SKM-1 (cell line): Measurements from ENCODE around the gene ZNF501.
A peak's percentile ranks its signal among the peaks of the same experiment; 100 is the strongest.

Experiments
- DNase-seq: peaks from one replicate; lab custom pipeline; 2025; ENCODE audit not compliant: unreplicated experiment; lab: John Stamatoyannopoulos, UW

Gene ZNF501

GRCh38 chr3:44729384-44729910 lies at the start of gene ZNF501:
Gene ZNF501 (plus strand): TSS chr3:44729635. CDS start chr3:44734422, 4,787 bp downstream.
- DNase-seq: no peak

DNA sequence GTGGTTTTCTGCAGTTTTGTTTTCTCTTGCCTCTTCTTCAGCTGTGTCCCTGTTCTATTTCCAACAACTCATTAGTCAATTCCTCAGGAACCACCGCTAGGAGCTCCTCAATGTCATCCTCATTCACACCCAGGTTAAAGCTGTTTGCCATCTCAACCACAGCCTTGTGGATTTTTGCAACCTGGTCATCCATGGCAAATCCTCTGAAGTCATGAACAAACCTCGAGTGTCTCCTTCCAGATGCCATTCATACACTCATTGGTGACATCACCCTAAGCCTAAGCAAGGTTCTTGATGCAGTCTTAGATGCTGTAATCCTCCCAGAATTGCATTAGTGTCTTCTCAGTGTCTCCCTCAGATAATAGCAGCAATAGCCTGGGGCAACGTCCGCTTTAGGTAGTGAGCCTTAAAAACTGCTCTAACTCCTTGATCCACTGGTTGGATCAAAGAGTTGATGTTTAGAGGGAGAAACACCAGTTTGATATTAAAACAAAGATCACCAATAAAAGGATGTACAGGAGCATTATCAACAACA lies 48.4 kb upstream of the ZNF501 start:
- no peak for DNase-seq

DNA sequence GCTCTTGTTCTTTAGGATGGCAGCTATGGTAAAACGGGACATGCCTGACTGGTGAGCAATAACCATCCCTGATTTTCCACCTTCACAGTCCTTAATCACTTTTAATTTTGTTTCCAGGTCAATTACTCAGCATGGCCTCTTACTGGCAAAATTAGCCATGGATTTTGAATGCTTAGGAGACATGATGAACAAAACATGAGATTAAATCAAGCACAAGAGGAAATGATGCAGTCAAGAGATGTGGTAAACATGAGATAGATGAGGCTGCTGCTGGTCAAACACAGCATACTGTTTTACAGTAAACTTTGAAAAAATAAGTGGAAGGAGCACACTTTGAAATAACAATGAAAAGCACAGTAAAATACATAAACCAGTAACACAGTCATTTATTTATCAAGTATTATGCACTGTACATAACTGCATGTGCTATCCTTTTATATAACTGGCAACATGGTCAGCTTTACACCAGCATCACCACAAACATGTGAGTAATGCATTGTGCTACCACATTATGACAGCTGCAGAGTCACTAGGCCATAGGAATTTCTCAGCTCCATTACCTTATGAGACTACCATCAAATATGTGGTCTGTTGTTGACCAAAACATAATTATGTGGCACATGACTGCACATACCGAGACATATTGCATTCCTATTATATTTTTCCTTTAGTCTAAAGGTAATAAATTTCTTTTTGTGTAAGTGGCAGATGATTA lies 47.1 kb upstream of the ZNF501 start:
- DNase-seq: no peak

- no peak for DNase-seq
Measured at GRCh38 chr3:44685128-44685800, 44.2 kb upstream of the ZNF501 start.

DNA sequence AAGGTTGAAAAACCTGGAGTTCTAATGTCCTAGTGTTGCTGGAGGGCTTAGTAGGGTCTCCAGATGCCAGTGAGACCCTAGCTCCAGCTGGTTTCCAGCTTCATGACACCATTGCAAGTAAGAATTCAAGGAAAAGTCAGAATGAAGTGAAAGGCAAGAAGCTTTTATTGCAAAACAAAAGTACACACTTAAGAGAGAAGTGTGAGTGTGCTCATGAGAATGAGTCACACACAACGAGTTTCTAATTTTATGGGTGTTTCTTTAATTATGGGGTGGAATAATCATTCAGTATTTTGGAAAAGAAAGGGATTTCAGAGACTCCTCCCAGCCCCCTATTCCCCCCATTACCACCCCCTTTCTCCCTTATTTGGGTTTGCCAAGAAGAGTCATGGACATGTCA lies 41.5 kb upstream of the ZNF501 start:
- no peak for DNase-seq

GRCh38 chr3:44712455-44713075 lies 16.9 kb upstream of the ZNF501 start, which contains the start of gene ZNF502:
Gene ZNF502 (plus strand): TSS chr3:44712660. CDS start chr3:44720262, 7,602 bp downstream.
- no peak for DNase-seq

GRCh38 chr3:44721231-44722102 lies 8.0 kb upstream of the ZNF501 start:
- DNase-seq: no peak

GRCh38 chr3:44722103-44722401 lies 7.4 kb upstream of the ZNF501 start:
- no peak for DNase-seq

DNA sequence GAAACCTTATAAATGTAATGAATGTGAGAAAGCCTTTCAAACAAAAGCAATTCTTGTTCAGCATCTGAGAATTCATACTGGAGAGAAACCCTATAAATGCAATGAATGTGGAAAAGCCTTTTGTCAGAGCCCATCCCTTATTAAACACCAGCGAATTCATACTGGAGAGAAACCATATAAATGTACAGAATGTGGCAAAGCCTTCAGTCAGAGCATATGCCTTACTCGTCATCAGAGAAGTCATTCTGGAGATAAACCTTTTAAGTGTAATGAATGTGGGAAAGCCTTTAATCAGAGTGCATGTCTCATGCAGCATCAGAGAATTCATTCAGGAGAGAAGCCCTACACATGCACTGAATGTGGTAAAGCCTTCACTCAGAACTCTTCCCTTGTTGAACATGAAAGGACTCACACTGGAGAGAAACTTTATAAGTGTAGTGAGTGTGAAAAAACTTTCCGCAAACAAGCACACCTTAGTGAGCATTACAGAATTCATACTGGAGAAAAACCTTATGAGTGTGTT lies 5.3 kb downstream of the ZNF501 start:
- DNase-seq: no peak

DNA sequence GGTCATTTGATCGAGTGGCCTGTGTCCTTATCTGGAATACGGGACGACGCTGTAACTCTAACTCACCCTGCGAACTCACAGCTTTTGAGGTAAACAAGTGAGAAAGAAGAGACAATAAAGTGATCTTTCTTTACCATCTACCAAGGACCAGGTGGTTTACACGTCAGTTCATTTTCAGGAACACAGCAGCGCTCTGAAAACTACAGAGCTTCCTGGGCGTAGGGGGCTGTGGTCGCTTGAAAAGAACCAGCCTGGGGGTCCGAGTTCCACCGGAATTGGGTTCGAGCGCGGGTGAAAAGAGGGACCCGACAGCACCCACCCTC lies 31.6 kb downstream of the ZNF501 start:
- no peak for DNase-seq

GRCh38 chr3:44761424-44762169 lies 32.2 kb downstream of the ZNF501 start, which contains the start of the genes KIAA1143 and KIF15:
Gene KIAA1143 (minus strand): TSS chr3:44761619. CDS start chr3:44761602, 17 bp downstream.
Gene KIF15 (plus strand): TSS chr3:44761794. CDS start chr3:44761866, 72 bp downstream.
- DNase-seq: peak; percentile 82

GRCh38 chr3:44762170-44762677 lies 32.8 kb downstream of the ZNF501 start:
- no peak for DNase-seq

GRCh38 chr3:44762690-44763089 lies 33.3 kb downstream of the ZNF501 start:
- DNase-seq: no peak

DNA sequence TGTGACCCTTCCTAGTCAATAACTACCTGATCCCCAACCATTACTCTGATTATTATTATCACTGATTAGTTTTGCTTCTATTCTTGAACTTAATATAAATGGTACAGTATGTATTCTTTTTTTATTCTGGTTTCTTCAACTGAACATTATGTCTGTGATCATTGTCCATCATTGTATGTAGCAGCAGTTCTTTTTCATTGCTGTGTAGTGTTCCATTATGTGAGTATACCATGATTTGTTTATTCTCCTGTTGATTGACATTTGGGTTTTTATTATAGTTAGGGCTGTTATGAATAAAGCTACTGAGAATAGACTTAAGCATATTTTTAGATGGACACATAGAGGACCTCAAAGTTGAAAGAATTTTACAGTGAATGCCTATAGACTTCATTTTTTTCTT lies 34.8 kb downstream of the ZNF501 start:
- no peak for DNase-seq

DNA sequence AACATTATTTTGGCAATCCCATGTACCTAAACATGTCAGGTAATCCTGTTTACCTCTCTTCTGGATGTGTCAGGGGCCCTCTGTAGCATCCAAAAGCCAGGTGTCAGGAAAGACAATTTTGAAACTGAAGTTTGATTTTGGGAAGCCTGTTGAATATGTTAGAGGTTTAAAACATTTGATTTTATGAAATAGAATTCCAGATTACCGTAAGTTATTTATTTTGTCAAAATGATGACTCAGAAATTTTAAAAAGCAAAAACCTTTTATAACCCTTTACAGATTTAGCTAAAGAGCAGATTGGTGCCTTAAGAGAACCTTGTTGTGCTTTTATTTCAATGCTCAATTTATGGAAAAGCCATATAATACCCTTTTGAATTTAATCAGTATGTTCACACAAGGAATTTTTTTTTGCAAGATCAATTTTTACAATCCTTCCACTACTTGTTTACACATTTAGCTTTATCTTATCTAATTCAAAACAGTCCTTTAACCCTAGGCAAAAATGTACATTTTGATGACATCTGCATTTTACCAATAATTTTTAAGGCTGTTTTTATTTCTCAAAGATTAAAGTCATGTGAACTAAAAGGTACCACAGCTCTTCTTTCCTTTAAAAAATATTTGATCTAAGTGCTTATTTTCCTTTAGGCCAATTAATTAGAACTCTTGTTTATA lies 42.1 kb downstream of the ZNF501 start:
- DNase-seq: no peak

- no peak for DNase-seq
Measured at GRCh38 chr3:44772099-44772442, 42.6 kb downstream of the ZNF501 start.

GRCh38 chr3:44782891-44783290 lies 53.5 kb downstream of the ZNF501 start:
- no peak for DNase-seq
